ENCODE measurements around the gene ASCC2. TPM values are rescaled to one million over a fixed set of nuclear protein-coding genes. Genes with fewer than 3 reads are reported as not detected.
A peak's percentile ranks its signal among the peaks of the same experiment; 100 is the strongest.

Gene ASCC2
- total RNA-seq, 6 experiments from 2014 or later: 41.2 to 56.1 (median 47.4) TPM

DNA sequence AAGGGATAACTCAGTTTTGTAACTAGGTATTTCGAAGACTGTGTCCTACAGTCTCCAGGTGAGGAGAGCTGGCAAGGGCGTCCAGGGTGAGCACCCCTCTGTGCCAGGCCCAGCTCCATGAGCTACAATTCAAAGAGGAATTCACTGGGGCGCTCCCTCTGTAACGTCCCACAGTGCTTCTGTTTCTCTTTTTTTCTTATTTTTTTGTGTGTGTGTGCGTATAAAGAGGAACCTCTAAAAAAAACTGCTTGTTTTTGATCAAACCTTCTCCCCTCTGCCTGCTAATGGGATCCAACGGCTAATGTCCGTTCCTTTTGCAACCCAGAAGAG lies 17.1 kb downstream of the ASCC2 start:
- DNase-seq: no peak
- peaks cover 0 to 30% (median 12%) of the 10 kb centered on the region in 4 donors for H3K36me3 ChIP-seq
- 25% methylated on average over 7 of the region's 7 CpGs for WGBS (ENCODE audit: insufficient coverage, low coverage, low lambda C conversion rate, missing lambda C conversion rate)

DNA sequence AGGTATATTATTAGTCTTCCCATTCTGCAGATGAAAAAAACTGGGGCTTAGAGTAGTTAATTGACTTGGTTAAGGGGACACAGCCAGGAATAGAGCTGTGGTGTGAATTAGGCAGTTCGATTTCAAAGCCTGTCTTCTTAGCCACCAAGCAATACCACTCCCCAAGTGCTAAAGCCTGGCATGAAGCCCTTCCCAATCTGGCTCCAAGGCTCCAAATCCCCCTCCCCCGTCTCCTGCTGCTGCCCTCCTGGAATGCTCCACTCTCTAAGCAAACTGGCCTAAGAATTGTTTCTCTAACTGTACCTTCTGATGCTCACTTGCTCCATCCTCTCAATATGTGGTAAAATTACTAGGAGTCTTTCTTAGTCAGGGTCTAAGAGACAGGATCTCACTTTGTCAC lies 18.6 kb downstream of the ASCC2 start:
- intact Hi-C loops (cut with DNase I): no loop called here
- 58% methylated on average over 2 of the region's 2 CpGs for WGBS (ENCODE audit: insufficient coverage, low coverage, low lambda C conversion rate, missing lambda C conversion rate)
- H3K27me3 ChIP-seq: no peaks in the 10 kb centered on the region
- peaks cover 0 to 24% (median 7%) of the 10 kb centered on the region in 4 donors for H3K36me3 ChIP-seq
- ATAC-seq: no peak
- H3K4me3 ChIP-seq: no peak overlapping the region
- no peaks in the 10 kb centered on the region for H3K9me3 ChIP-seq
- H3K27ac ChIP-seq: no peak overlapping the region
- DNase-seq: no peak
- TF ChIP-seq, protein P1, sequence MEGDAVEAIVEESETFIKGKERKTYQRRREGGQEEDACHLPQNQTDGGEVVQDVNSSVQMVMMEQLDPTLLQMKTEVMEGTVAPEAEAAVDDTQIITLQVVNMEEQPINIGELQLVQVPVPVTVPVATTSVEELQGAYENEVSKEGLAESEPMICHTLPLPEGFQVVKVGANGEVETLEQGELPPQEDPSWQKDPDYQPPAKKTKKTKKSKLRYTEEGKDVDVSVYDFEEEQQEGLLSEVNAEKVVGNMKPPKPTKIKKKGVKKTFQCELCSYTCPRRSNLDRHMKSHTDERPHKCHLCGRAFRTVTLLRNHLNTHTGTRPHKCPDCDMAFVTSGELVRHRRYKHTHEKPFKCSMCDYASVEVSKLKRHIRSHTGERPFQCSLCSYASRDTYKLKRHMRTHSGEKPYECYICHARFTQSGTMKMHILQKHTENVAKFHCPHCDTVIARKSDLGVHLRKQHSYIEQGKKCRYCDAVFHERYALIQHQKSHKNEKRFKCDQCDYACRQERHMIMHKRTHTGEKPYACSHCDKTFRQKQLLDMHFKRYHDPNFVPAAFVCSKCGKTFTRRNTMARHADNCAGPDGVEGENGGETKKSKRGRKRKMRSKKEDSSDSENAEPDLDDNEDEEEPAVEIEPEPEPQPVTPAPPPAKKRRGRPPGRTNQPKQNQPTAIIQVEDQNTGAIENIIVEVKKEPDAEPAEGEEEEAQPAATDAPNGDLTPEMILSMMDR (IDR thresholded peaks at IDR 0.05): no peak
- TF ChIP-seq POLR2A (IDR thresholded peaks at IDR 0.05): no peak
- H3K4me1 ChIP-seq: peaks cover 0 to 65% (median 31%) of the 10 kb centered on the region in 4 donors

More for the DNA sequence above, 17.1 kb downstream of the ASCC2 start:
- H3K27ac ChIP-seq: peak overlapping the region; percentile 28 to 41 (median 36)
- H3K4me3 ChIP-seq: no peak overlapping the region
- ATAC-seq: peak in 2 of 4 donors; percentile 4 to 8
- no peak for TF ChIP-seq POLR2A (IDR thresholded peaks at IDR 0.05)
- TF ChIP-seq, protein P1 (IDR thresholded peaks at IDR 0.05): no peak
- no peaks in the 10 kb centered on the region for H3K9me3 ChIP-seq
- no peaks in the 10 kb centered on the region for H3K27me3 ChIP-seq
- peaks cover 0 to 51% (median 22%) of the 10 kb centered on the region in 4 donors for H3K4me1 ChIP-seq
- intact Hi-C loops (cut with DNase I): no loop called here

DNA sequence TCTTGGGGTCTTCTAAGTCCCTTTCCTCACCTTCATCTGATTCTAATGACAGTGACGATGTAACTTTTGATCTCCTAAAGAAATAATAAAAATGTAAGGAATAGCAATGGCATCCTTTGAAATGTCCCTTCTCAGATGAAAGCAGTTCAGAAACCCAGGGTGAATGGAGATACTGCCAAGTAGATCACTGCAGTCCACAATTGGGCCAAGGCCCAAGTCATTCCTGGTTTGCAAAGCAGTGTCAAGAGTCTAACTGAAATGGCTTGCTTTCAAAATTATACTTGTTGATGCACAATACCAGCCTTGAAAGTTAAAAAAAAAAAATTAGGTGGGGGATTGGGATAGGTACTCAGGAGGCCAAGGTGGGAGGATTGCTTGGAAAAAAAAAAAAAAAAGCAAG lies 20.4 kb downstream of the ASCC2 start:
- peak in 1 of 4 donors; percentile 12 for ATAC-seq

DNA sequence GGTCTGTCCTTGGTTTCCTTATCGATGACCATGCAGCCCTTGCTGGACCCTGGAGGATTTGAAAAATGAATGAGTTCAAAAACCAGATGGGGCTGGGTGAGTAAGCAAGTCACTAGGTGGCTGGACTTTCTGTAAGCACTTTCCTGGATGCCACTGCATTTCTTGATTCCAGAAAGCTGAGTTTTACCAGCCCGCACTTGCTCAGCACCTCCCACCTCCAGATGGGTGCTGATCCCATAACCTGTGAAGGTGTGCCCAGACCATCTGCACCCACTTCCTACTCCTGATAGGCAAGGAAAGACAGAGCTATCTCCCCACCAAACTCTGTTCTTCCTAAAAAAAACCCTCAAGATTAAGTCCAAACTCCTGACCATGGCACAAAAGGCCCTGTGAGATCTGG lies 21.1 kb downstream of the ASCC2 start:
- Histone ChIP-seq H3K36me3 (peaks cover 0 to 11% (median 0%) of the 10 kb centered on the region in 4 donors), H3K4me1 (peaks cover 0 to 81% (median 40%) of the 10 kb centered on the region in 4 donors), H3K9me3 (no peaks in the 10 kb centered on the region), H3K4me3 (no peak overlapping the region), H3K27me3 (no peaks in the 10 kb centered on the region), H3K27ac (no peak overlapping the region)
- intact Hi-C loops (cut with DNase I): no loop called here
- no peak for TF ChIP-seq POLR2A (IDR thresholded peaks at IDR 0.05)
- TF ChIP-seq, protein P1 (IDR thresholded peaks at IDR 0.05): no peak
- ATAC-seq (no peak), DNase-seq (no peak)
- WGBS (ENCODE audit: insufficient coverage, low coverage, low lambda C conversion rate, missing lambda C conversion rate): 60% methylated on average over 1 of the region's 2 CpGs

More for the DNA sequence above, 20.4 kb downstream of the ASCC2 start:
- H3K36me3 ChIP-seq: peaks cover 0 to 13% (median 0%) of the 10 kb centered on the region in 4 donors
- DNase-seq: peak in 1 of 3 donors; percentile 71
- TF ChIP-seq, protein P1 (IDR thresholded peaks at IDR 0.05): no peak
- TF ChIP-seq POLR2A (IDR thresholded peaks at IDR 0.05): no peak
- H3K4me3 ChIP-seq: no peak overlapping the region
- H3K4me1 ChIP-seq: peaks cover 0 to 81% (median 39%) of the 10 kb centered on the region in 4 donors
- H3K9me3 ChIP-seq: no peaks in the 10 kb centered on the region
- intact Hi-C loops (cut with DNase I): no loop called here
- 88% methylated on average over 1 of the region's 1 CpG for WGBS (ENCODE audit: insufficient coverage, low coverage, low lambda C conversion rate, missing lambda C conversion rate)
- no peak overlapping the region for H3K27ac ChIP-seq
- H3K27me3 ChIP-seq: no peaks in the 10 kb centered on the region
